Erythroblast (primary cell): Measurements from ENCODE around the gene ARL4D.

Source experiments
- DNase-seq, 2 experiments: peaks; one replicate each; lab custom pipeline; 2025; lab: John Stamatoyannopoulos, UW
- GATA1 ChIP-seq: IDR thresholded peaks from 2 replicates; pipeline ENCODE4 v1.6.1; 2011; ENCODE audit warnings: low read depth, mild to moderate bottlenecking, control low read depth, low read length, moderate library complexity
- POLR2A ChIP-seq: IDR thresholded peaks from 2 replicates; pipeline ENCODE4 v1.6.1; 2011; ENCODE audit warnings: mild to moderate bottlenecking, low read length

Gene ARL4D

GRCh38 chr17:43434902-43435319, 36.1 kb downstream of the ARL4D start:
- no peak for DNase-seq
- TF ChIP-seq GATA1 = no peak
- no peak for TF ChIP-seq POLR2A

GRCh38 chr17:43437756-43438155, 39.0 kb downstream of the ARL4D start:
- TF ChIP-seq POLR2A (no peak), GATA1 (no peak)
- no peak for DNase-seq

GRCh38 chr17:43438626-43439025, 39.8 kb downstream of the ARL4D start:
- TF ChIP-seq POLR2A (no peak), GATA1 (no peak)
- no peak for DNase-seq

- no peak for DNase-seq
- TF ChIP-seq GATA1 (no peak), POLR2A (no peak)
Observed at GRCh38 chr17:43439041-43439440, 40.2 kb downstream of the ARL4D start.

- no peak for DNase-seq
Observed at GRCh38 chr17:43442711-43443110, 43.9 kb downstream of the ARL4D start.

GRCh38 chr17:43443381-43443780, 44.6 kb downstream of the ARL4D start:
- TF ChIP-seq POLR2A (no peak), GATA1 (no peak)
- no peak for DNase-seq

More at GRCh38 chr17:43442711-43443110, 43.9 kb downstream of the ARL4D start:
- TF ChIP-seq POLR2A (no peak), GATA1 (no peak)

GRCh38 chr17:43444223-43445008, 45.6 kb downstream of the ARL4D start:
- TF ChIP-seq POLR2A (no peak), GATA1 (no peak)
- no peak for DNase-seq

GRCh38 chr17:43445009-43445589, 46.3 kb downstream of the ARL4D start:
- no peak for TF ChIP-seq GATA1

GRCh38 chr17:43446773-43447172, 48.0 kb downstream of the ARL4D start:
- no peak for TF ChIP-seq POLR2A
- TF ChIP-seq GATA1 = no peak
- no peak for DNase-seq

More at GRCh38 chr17:43445009-43445589, 46.3 kb downstream of the ARL4D start:
- DNase-seq = no peak

- TF ChIP-seq GATA1 (no peak), POLR2A (no peak)
- no peak for DNase-seq
Observed at GRCh38 chr17:43448720-43449469, 50.1 kb downstream of the ARL4D start.

GRCh38 chr17:43449470-43450248, 50.9 kb downstream of the ARL4D start:
- DNase-seq = no peak
- TF ChIP-seq POLR2A = no peak
- TF ChIP-seq GATA1 = no peak
